Cardiac fibroblast (primary cell): ENCODE measurements around the gene GPR37.

ENCODE experiments used
- DNase-seq, 2 donors: peaks; one replicate each; pipeline versions ENCODE4 v3.0.0 to v3.0.0-alpha.2; 2010; ENCODE audit warnings: low read depth in 2 of 2
- H3K4me3 ChIP-seq, 2 donors: replicated peaks in 1 of 2; 1 replicate in 1 of 2; 2 replicates in 1 of 2; pipeline ENCODE4 v1.5.1; 2011; ENCODE audit warnings: low read depth in 2 of 2, low read length in 2 of 2, mild to moderate bottlenecking in 2 of 2, moderate library complexity in 1 of 2
- TF ChIP-seq, protein P1 (sequence below): IDR thresholded peaks from one replicate; pipeline ENCODE4 v1.5.1; 2011; ENCODE audit warnings: low read depth, mild to moderate bottlenecking, low read length, inconsistent platforms

GPR37 gene

DNA sequence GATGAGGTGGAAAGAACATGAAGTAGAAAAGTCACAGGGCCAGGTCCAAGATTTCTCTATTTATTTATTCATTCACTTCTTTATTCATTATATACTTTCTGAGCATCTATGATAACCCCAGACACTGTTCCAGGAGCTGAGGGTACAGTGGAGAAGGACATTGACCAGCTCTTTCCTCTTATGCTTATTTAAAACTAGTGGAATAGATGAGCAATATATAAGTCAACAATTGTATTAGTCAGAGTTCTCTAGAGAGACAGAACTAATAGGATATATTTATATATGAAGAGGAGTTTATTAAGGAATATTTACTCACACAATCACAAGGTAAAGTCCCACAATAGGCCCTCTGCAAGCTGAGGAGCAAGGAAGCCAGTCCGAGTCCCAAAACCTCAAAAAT is 15.0 kb upstream of the GPR37 start:
- H3K4me3 ChIP-seq, result no peak overlapping the region
- no peak for DNase-seq
- TF ChIP-seq, protein P1, sequence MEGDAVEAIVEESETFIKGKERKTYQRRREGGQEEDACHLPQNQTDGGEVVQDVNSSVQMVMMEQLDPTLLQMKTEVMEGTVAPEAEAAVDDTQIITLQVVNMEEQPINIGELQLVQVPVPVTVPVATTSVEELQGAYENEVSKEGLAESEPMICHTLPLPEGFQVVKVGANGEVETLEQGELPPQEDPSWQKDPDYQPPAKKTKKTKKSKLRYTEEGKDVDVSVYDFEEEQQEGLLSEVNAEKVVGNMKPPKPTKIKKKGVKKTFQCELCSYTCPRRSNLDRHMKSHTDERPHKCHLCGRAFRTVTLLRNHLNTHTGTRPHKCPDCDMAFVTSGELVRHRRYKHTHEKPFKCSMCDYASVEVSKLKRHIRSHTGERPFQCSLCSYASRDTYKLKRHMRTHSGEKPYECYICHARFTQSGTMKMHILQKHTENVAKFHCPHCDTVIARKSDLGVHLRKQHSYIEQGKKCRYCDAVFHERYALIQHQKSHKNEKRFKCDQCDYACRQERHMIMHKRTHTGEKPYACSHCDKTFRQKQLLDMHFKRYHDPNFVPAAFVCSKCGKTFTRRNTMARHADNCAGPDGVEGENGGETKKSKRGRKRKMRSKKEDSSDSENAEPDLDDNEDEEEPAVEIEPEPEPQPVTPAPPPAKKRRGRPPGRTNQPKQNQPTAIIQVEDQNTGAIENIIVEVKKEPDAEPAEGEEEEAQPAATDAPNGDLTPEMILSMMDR, result no peak

DNA sequence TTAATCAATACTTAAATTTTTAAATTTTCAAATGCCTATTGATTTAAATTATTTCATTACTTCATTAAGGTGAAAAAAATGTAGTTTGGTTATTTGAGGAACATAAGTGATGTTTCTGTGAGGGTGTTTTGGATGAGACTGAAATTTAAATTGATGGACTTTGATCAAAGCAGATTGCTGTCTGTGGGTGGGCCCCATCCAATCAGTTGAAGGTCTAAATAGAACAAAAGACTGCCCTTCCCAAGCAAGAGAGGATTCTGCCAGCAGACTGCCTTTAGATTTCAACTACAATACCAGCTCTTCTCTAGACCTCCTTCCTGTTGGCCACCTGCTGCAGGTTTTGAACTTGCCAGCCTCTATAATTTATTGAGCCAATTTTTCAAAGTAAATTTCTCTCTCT is 14.5 kb upstream of the GPR37 start:
- DNase-seq, result no peak
- TF ChIP-seq, protein P1, result no peak

DNA sequence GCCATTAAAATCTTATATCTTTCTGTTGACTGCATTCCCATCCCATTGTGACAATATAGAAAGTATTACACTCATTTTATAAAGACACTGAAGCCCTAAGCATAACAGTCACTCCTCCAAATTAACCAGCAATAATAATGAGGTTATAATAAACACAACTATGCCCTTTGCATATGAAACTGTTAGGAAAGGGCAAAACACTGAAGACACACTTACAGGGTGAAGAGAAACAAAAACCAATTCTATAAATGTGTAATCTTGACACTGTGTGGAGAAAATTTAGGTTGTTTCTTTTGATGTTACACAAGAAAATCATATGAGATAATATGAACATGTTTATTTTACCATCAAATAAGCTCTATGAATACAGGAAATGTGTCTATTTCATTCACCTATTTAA is 14.0 kb upstream of the GPR37 start:
- DNase-seq, result no peak
- no peak overlapping the region for H3K4me3 ChIP-seq
- TF ChIP-seq, protein P1, result no peak

More for the DNA sequence above, 14.5 kb upstream of the GPR37 start:
- no peak overlapping the region for H3K4me3 ChIP-seq

DNA sequence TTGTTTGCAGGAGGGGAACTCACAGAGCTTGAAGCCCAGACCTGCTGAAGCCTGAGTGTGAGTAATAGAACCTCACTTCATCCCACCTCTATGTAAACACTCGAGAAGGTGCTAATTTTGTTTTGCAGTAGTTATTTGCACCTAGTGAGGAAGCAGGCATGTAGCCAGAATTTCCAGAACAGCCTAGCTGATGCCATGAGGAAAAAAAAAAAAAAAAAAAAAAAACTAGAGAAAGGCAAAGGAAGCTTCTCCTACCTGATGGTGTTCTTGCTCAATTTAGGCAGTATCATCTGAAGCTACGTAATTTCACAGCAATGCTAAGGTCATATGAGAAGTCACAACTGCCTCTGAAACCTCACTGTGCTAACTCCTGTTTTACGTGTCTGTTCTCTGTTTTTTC is 13.6 kb upstream of the GPR37 start:
- H3K4me3 ChIP-seq, result no peak overlapping the region
- no peak for DNase-seq
- TF ChIP-seq, protein P1, result no peak

DNA sequence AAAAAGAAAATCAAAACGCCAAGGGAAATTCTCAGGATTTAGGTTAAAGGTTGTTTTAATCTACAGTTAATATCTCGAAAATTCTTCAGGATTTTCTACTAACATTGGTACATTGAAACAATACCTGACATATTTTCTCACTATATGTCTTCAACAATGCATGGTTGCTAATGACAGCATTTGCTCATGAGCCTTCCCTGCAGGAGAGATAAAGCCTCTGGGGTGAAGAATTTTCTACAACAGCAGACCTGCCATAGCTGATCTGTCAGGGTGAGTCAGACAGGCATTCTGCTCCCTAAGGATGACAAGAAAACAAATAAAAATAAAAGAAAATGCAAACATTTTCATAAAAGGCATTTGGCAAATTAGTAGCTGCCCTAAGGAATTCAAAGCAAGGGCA is 11.7 kb upstream of the GPR37 start:
- H3K4me3 ChIP-seq, result no peak overlapping the region
- TF ChIP-seq, protein P1, result no peak
- DNase-seq, result peak in 1 of 2 donors; percentile 4

DNA sequence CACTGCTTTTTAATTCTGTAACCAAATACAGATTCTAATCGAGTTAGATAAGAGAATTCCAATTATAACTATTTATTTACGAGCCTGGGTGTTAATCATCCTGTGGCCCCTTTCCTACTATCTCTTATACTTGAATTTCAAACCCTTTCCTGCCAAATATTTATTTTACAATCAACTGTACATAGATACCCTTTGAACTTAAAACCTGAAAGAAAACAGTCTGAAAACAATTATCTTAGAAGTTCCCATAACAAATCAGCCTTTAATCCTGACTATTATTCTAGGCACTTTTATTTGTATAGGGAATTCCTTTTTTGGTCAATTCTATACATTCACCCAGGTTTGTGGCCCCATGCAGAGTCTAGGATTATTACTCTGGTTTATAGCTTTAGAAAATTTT is 10.6 kb upstream of the GPR37 start:
- TF ChIP-seq, protein P1, result no peak
- DNase-seq, result no peak
- no peak overlapping the region for H3K4me3 ChIP-seq

DNA sequence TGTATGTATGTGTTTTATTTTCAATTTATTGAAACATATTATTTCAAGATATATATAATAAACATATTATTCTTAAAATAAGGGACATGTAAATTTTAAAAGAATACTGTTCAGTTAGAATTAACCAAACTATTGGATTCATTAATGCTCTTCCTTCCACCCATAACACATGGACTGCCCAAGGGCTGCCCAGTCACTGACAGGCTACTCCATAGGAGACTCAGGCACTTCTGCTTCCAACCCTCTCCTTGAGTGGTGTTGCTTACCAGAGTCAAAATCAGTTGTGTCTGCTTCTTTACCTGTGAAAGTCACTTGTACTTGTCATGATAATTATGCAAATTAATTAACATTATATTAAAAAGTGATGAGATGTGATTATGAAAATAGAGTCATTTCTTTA is 9.8 kb upstream of the GPR37 start:
- TF ChIP-seq, protein P1, result no peak
- no peak for DNase-seq
- H3K4me3 ChIP-seq, result no peak overlapping the region
